GM23338 (cell line): ENCODE data around the gene WDR87. TPM values are rescaled to one million over a fixed set of nuclear protein-coding genes. Genes with fewer than 3 reads are reported as not detected.

Source experiments
- ATAC-seq: fragments of 200-7000 bp; cut with Tn5 transposase; 3 replicates; pipeline ENCODE4 v1.9.1; 2020
- DNase-seq: peaks from one replicate; pipeline ENCODE4 v3.0.0-alpha.2; 2015; ENCODE audit warnings: low spot score
- H2AFZ ChIP-seq: fragments of 200-600 bp; sonication (generic); 2 replicates; pipeline ENCODE4 v1.8.0; 2016; ENCODE audit warnings: antibody characterized with exemption, mild to moderate bottlenecking, moderate library complexity
- H3F3A ChIP-seq: fragments of 200-600 bp; sonication (generic); replicated peaks from 2 replicates; pipeline ENCODE4 v1.8.0; 2017; ENCODE audit warnings: antibody characterized with exemption, mixed run types, low read depth
- H3K27ac ChIP-seq: fragments of 200-600 bp; sonication (generic); 2 replicates; pipeline ENCODE4 v1.6.1; 2016; ENCODE audit warnings: low read depth
- H3K27me3 ChIP-seq: fragments of 200-600 bp; sonication (generic); 2 replicates; pipeline ENCODE4 v1.8.0; 2016; ENCODE audit warnings: mild to moderate bottlenecking, mixed run types, moderate library complexity; ENCODE audit not compliant: insufficient read depth
- H3K36me3 ChIP-seq: fragments of 200-600 bp; sonication (generic); 2 replicates; pipeline ENCODE4 v1.8.0; 2016; ENCODE audit warnings: mild to moderate bottlenecking; ENCODE audit not compliant: insufficient read depth
- H3K4me1 ChIP-seq: fragments of 200-600 bp; sonication (generic); 2 replicates; pipeline ENCODE4 v1.8.0; 2016; ENCODE audit warnings: mild to moderate bottlenecking, moderate library complexity; ENCODE audit not compliant: insufficient read depth
- H3K4me2 ChIP-seq: fragments of 200-600 bp; sonication (generic); 2 replicates; pipeline ENCODE4 v1.7.1; 2017; ENCODE audit warnings: mixed run types
- H3K4me3 ChIP-seq: fragments of 200-600 bp; sonication (generic); 2 replicates; pipeline ENCODE4 v1.6.1; 2016; ENCODE audit warnings: mixed run types
- H3K79me2 ChIP-seq: fragments of 200-600 bp; sonication (generic); replicated peaks from 2 replicates; pipeline ENCODE4 v1.8.0; 2017; ENCODE audit warnings: mild to moderate bottlenecking; ENCODE audit not compliant: insufficient read depth
- H3K9me2 ChIP-seq: fragments of 200-600 bp; sonication (generic); 2 replicates; pipeline ENCODE4 v1.8.0; 2017; ENCODE audit not compliant: insufficient read depth
- H4K20me1 ChIP-seq: fragments of 200-600 bp; sonication (generic); replicated peaks from 2 replicates; pipeline ENCODE4 v1.8.0; 2017; ENCODE audit warnings: mild to moderate bottlenecking; ENCODE audit not compliant: insufficient read depth
- H3K27ac Mint-ChIP-seq: 2 replicates; pipeline ENCODE4 v1.8.0; 2020; ENCODE audit warnings: inconsistent platforms, mild to moderate bottlenecking, moderate library complexity, mixed read lengths
- H3K27me3 Mint-ChIP-seq: 3 replicates; pipeline ENCODE4 v1.8.0; 2022; ENCODE audit warnings: low read depth, mild to moderate bottlenecking, moderate library complexity, mixed read lengths, inconsistent platforms; ENCODE audit not compliant: insufficient read depth, poor library complexity
- H3K36me3 Mint-ChIP-seq: 3 replicates; pipeline ENCODE4 v1.8.0; 2021; ENCODE audit warnings: low read depth, mild to moderate bottlenecking, inconsistent platforms, moderate library complexity, mixed read lengths
- H3K4me1 Mint-ChIP-seq: 3 replicates; pipeline ENCODE4 v1.8.0; 2020; ENCODE audit warnings: mild to moderate bottlenecking, inconsistent platforms, mixed read lengths
- H3K4me3 Mint-ChIP-seq: 3 replicates; pipeline ENCODE4 v1.8.0; 2021; ENCODE audit warnings: moderate library complexity, mild to moderate bottlenecking, inconsistent platforms, mixed read lengths
- H3K9me3 Mint-ChIP-seq: 3 replicates; pipeline ENCODE4 v1.8.0; 2020; ENCODE audit warnings: moderate library complexity, mild to moderate bottlenecking, inconsistent platforms, mixed read lengths
- CREB1 ChIP-seq: fragments of 250-450 bp; sonication (Bioruptor Pico); IDR thresholded peaks from 2 replicates; pipeline ENCODE4 v1.5.0; 2020; ENCODE audit warnings: low read depth, mild to moderate bottlenecking, moderate library complexity
- CTCF ChIP-seq, 2 experiments: fragments of 200-600 bp in 1 of 2; sonication (generic) in 1 of 2; conservative IDR thresholded peaks; 2 replicates each; pipeline versions ENCODE4 v1.5.1 to v1.6.1; 2016 to 2017; ENCODE audit warnings: antibody characterized with exemption in 2 of 2, low read depth in 2 of 2, mild to moderate bottlenecking in 2 of 2, moderate library complexity in 1 of 2
- ETS1 ChIP-seq: IDR thresholded peaks from 2 replicates; pipeline ENCODE4 v1.6.1; 2016; ENCODE audit warnings: antibody characterized with exemption
- EZH2 ChIP-seq: fragments of 200-600 bp; sonication (generic); IDR thresholded peaks from one replicate; pipeline ENCODE4 v1.8.0; 2017; ENCODE audit warnings: antibody characterized with exemption, mild to moderate bottlenecking, low read depth; ENCODE audit not compliant: unreplicated experiment
- EZH2phosphoT487 ChIP-seq: fragments of 200-600 bp; sonication (generic); IDR thresholded peaks from one replicate; pipeline ENCODE4 v1.8.1; 2018; ENCODE audit warnings: antibody characterized with exemption; ENCODE audit not compliant: unreplicated experiment
- JUNB ChIP-seq: IDR thresholded peaks from one replicate; pipeline ENCODE4 v1.6.1; 2016; ENCODE audit warnings: antibody characterized with exemption; ENCODE audit not compliant: unreplicated experiment
- NANOG ChIP-seq: IDR thresholded peaks from 2 replicates; pipeline ENCODE4 v1.6.1; 2016; ENCODE audit warnings: antibody characterized with exemption, borderline replicate concordance
- POLR2AphosphoS5 ChIP-seq: IDR thresholded peaks from 2 replicates; pipeline ENCODE4 v1.6.1; 2016; ENCODE audit warnings: antibody characterized with exemption, low read depth
- REST ChIP-seq: IDR thresholded peaks from one replicate; pipeline ENCODE4 v1.6.1; 2018; ENCODE audit warnings: antibody characterized with exemption; ENCODE audit not compliant: unreplicated experiment
- STAT1 ChIP-seq: IDR thresholded peaks from one replicate; pipeline ENCODE4 v1.6.1; 2016; ENCODE audit warnings: antibody characterized with exemption; ENCODE audit not compliant: unreplicated experiment
- ZNF114 ChIP-seq: fragments of 250-450 bp; sonication (Bioruptor Pico); IDR thresholded peaks from 2 replicates; pipeline ENCODE4 v1.5.0; 2020; ENCODE audit warnings: mild to moderate bottlenecking, moderate library complexity
- ZNF331 ChIP-seq: fragments of 250-450 bp; sonication (Bioruptor Pico); IDR thresholded peaks from 2 replicates; pipeline ENCODE4 v1.5.0; 2020; ENCODE audit warnings: low read depth, mild to moderate bottlenecking, moderate library complexity
- ZNF462 ChIP-seq: fragments of 250-450 bp; sonication (Bioruptor Pico); IDR thresholded peaks from 2 replicates; pipeline ENCODE4 v1.5.0; 2020; ENCODE audit warnings: mild to moderate bottlenecking, moderate library complexity
- polyA plus RNA-seq: library from polyadenylated mRNA; unstranded; fragments of >200 nt; fragmentation: Nextera tagmentation; extraction: Ambion mirVana; gene quantifications from 2 replicates; pipeline ENCODE4 v1.2.1, GENCODE V29; 2016
- total RNA-seq: library from RNA; depleted of rRNA; stranded (reverse); fragments of >200 nt; shearing (Covaris generic); gene quantifications from 2 replicates; pipeline ENCODE4 v1.2.3, GENCODE V29; 2014

The WDR87 gene
- total and polyA plus RNA-seq, 2 experiments from 2014 or later = 0.02 TPM; not detected in 1

- TF ChIP-seq EZH2 = no peak
- no peak for TF ChIP-seq CTCF (conservative IDR thresholded peaks at IDR 0.05; ENCODE audit: low read depth in 2 of 2)
- TF ChIP-seq CREB1 (CRISPR knock-in tag) = no peak
- TF ChIP-seq STAT1 = no peak
- TF ChIP-seq POLR2AphosphoS5 = no peak
- no peak for TF ChIP-seq REST
- no peak for TF ChIP-seq EZH2phosphoT487
- no peak for TF ChIP-seq ZNF114 (CRISPR knock-in tag)
- no peak for TF ChIP-seq ZNF462
- no peak for TF ChIP-seq NANOG
- TF ChIP-seq JUNB = no peak
- TF ChIP-seq ETS1 = no peak
- TF ChIP-seq ZNF331 (CRISPR knock-in tag) = no peak
- Histone ChIP-seq H3K4me3 (no peak overlapping the region), H3K36me3 (peaks cover 13% of the 10 kb centered on the region; the same call in 1 of the 2 replicates), H4K20me1 (peaks cover 17% of the 10 kb centered on the region), H3K4me1 (peaks cover 12% of the 10 kb centered on the region), H3F3A (no peaks in the 10 kb centered on the region), H3K27ac (no peak overlapping the region), H2AFZ (no peak overlapping the region), H3K27me3 (no peaks in the 10 kb centered on the region), H3K79me2 (peaks cover 86% of the 10 kb centered on the region), H3K4me2 (no peak overlapping the region), H3K9me2 (no peaks in the 10 kb centered on the region)
- no peak for ATAC-seq
- DNase-seq = no peak
- Mint-ChIP-seq H3K27me3 (peaks cover 5% of the 10 kb centered on the region), H3K27ac (no peak overlapping the region), H3K4me1 (peaks cover 16% of the 10 kb centered on the region), H3K4me3 (no peak overlapping the region), H3K36me3 (peaks cover 52% of the 10 kb centered on the region), H3K9me3 (peaks cover 28% of the 10 kb centered on the region)
Observed at GRCh38 chr19:37938353-37938752, 32.0 kb upstream of the WDR87 start.
